ENCODE measurements around the gene CSNK1G3. TPM values are rescaled to one million over a fixed set of nuclear protein-coding genes. Genes with fewer than 3 reads are reported as not detected.
A peak's percentile ranks its signal among the peaks of the same experiment; 100 is the strongest.

The CSNK1G3 gene
- total and polyA plus RNA-seq, 2 donors (not counting 1 experiment from before 2014, with no cell fraction given) = 31.9 to 57.0 TPM

DNA sequence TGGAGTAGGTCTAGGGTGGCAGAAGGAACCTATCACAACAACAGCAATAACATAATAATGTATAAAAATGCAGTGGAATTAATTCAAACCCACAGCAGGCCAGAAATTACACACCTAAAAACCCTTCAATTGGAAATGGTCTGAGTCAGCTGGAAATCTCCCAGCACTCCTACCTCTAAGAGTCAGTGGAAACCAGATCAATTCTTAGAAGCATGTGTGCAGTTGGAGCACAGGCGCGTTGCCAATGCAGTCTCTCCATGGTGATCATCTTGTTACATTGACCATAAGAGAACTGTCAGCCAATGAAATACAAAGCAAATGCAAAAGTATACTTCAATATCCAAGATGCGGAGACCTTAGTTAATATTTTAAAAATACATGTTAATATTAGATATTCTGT is 15.1 kb upstream of the CSNK1G3 start:
- no peaks in the 10 kb centered on the region for H3K79me2 ChIP-seq (ENCODE audit: control insufficient read depth, insufficient read depth, low read length)
- peaks cover 2% of the 10 kb centered on the region for H3K4me1 ChIP-seq (ENCODE audit: control insufficient read depth, extremely low read depth, insufficient read depth, low read length)
- no peak overlapping the region for H3K4me3 ChIP-seq (replicated peaks in 1 of 4; ENCODE audit: control extremely low read depth in 1 of 4, insufficient read depth in 1 of 4, low read depth in 3 of 4, low read length in 4 of 4)
- no peaks in the 10 kb centered on the region for H3K27me3 ChIP-seq (ENCODE audit: control insufficient read depth, insufficient read depth, low read length)
- no peaks in the 10 kb centered on the region for H3K9me3 ChIP-seq (ENCODE audit: control insufficient read depth, insufficient read depth, low read depth, low read length)
- H3K36me3 ChIP-seq (ENCODE audit: control insufficient read depth, insufficient read depth, low read length) = no peaks in the 10 kb centered on the region
- H4K20me1 ChIP-seq (ENCODE audit: control insufficient read depth, extremely low read depth, insufficient read depth, low read length) = no peaks in the 10 kb centered on the region
- no peak overlapping the region for H3K4me2 ChIP-seq (ENCODE audit: extremely low read depth, insufficient read depth, low read length)
- H2AFZ ChIP-seq (ENCODE audit: low read length) = no peak overlapping the region
- no peak overlapping the region for H3K27ac ChIP-seq (ENCODE audit: insufficient read depth, low read length)
- no peak overlapping the region for H3K9ac ChIP-seq (ENCODE audit: insufficient read depth, low read length)
- DNase-seq (ENCODE audit: low read depth in 2 of 2) = peak; percentile 52 to 86
- TF ChIP-seq EZH2 (IDR thresholded peaks at IDR 0.05; ENCODE audit: low read length, missing control alignments) = no peak
- TF ChIP-seq, protein P1, sequence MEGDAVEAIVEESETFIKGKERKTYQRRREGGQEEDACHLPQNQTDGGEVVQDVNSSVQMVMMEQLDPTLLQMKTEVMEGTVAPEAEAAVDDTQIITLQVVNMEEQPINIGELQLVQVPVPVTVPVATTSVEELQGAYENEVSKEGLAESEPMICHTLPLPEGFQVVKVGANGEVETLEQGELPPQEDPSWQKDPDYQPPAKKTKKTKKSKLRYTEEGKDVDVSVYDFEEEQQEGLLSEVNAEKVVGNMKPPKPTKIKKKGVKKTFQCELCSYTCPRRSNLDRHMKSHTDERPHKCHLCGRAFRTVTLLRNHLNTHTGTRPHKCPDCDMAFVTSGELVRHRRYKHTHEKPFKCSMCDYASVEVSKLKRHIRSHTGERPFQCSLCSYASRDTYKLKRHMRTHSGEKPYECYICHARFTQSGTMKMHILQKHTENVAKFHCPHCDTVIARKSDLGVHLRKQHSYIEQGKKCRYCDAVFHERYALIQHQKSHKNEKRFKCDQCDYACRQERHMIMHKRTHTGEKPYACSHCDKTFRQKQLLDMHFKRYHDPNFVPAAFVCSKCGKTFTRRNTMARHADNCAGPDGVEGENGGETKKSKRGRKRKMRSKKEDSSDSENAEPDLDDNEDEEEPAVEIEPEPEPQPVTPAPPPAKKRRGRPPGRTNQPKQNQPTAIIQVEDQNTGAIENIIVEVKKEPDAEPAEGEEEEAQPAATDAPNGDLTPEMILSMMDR (conservative IDR thresholded peaks at IDR 0.05 in 1 of 2, IDR thresholded peaks at IDR 0.05 in 1 of 2; ENCODE audit: low read depth in 1 of 2, low read length in 2 of 2) = no peak

DNA sequence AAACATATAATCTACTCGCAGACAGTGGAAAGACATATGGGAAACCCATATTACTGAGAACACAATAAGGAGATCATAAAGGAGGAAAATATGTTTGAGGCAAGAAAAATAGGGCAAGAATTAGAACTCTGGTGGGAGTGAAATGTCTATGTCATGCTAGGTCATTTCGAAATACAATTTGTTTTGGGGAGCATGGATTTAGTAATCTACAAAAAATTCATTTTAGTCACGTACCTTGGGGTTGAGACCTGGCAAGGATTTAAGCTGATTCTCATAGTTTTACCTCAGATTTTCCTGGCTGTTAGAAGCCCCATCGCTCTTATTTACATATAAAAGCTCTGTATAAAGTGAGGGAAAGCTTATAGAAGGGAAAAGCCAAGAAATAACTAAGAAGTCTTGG is 11.5 kb upstream of the CSNK1G3 start:
- Histone ChIP-seq H3K9me3 (ENCODE audit: control insufficient read depth, insufficient read depth, low read depth, low read length) (no peaks in the 10 kb centered on the region), H2AFZ (ENCODE audit: low read length) (no peak overlapping the region), H3K4me2 (ENCODE audit: extremely low read depth, insufficient read depth, low read length) (no peak overlapping the region), H3K9ac (ENCODE audit: insufficient read depth, low read length) (no peak overlapping the region), H3K79me2 (ENCODE audit: control insufficient read depth, insufficient read depth, low read length) (no peaks in the 10 kb centered on the region), H3K4me1 (ENCODE audit: control insufficient read depth, extremely low read depth, insufficient read depth, low read length) (peaks cover 2% of the 10 kb centered on the region), H3K36me3 (ENCODE audit: control insufficient read depth, insufficient read depth, low read length) (no peaks in the 10 kb centered on the region), H4K20me1 (ENCODE audit: control insufficient read depth, extremely low read depth, insufficient read depth, low read length) (no peaks in the 10 kb centered on the region), H3K4me3 (replicated peaks in 1 of 4; ENCODE audit: control extremely low read depth in 1 of 4, insufficient read depth in 1 of 4, low read depth in 3 of 4, low read length in 4 of 4) (no peak overlapping the region), H3K27me3 (ENCODE audit: control insufficient read depth, insufficient read depth, low read length) (no peaks in the 10 kb centered on the region), H3K27ac (ENCODE audit: insufficient read depth, low read length) (no peak overlapping the region)
- TF ChIP-seq, protein P1 (conservative IDR thresholded peaks at IDR 0.05 in 1 of 2, IDR thresholded peaks at IDR 0.05 in 1 of 2; ENCODE audit: low read depth in 1 of 2, low read length in 2 of 2) = no peak
- no peak for TF ChIP-seq EZH2 (IDR thresholded peaks at IDR 0.05; ENCODE audit: low read length, missing control alignments)
- no peak for DNase-seq (ENCODE audit: low read depth in 2 of 2)

DNA sequence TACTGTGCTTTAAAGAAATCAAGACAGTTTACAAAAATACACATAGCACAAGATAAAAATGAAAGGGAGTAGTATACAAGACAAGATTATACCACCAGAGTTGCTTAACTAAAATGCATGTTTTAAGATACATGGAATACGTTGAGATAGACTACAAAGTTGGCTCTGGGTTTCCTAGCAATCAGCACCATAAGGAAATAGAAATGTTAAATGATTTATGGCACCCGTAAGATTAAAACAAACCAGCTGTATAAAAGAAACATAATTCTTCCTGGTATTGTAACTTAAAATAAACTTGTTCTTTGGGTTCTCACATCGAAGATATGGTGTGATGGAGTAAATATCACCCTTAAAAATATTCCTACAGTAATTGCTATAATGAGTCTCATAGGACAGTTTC is 9.9 kb upstream of the CSNK1G3 start:
- H3K4me1 ChIP-seq (ENCODE audit: control insufficient read depth, extremely low read depth, insufficient read depth, low read length) = no peaks in the 10 kb centered on the region
- H3K9me3 ChIP-seq (ENCODE audit: control insufficient read depth, insufficient read depth, low read depth, low read length) = no peaks in the 10 kb centered on the region
- no peaks in the 10 kb centered on the region for H4K20me1 ChIP-seq (ENCODE audit: control insufficient read depth, extremely low read depth, insufficient read depth, low read length)
- TF ChIP-seq, protein P1 (conservative IDR thresholded peaks at IDR 0.05 in 1 of 2, IDR thresholded peaks at IDR 0.05 in 1 of 2; ENCODE audit: low read depth in 1 of 2, low read length in 2 of 2) = no peak
- TF ChIP-seq EZH2 (IDR thresholded peaks at IDR 0.05; ENCODE audit: low read length, missing control alignments) = no peak
- H3K36me3 ChIP-seq (ENCODE audit: control insufficient read depth, insufficient read depth, low read length) = no peaks in the 10 kb centered on the region
- H3K79me2 ChIP-seq (ENCODE audit: control insufficient read depth, insufficient read depth, low read length) = no peaks in the 10 kb centered on the region
- H3K4me3 ChIP-seq (replicated peaks in 1 of 4; ENCODE audit: control extremely low read depth in 1 of 4, insufficient read depth in 1 of 4, low read depth in 3 of 4, low read length in 4 of 4) = no peak overlapping the region
- H3K27me3 ChIP-seq (ENCODE audit: control insufficient read depth, insufficient read depth, low read length) = no peaks in the 10 kb centered on the region
- H3K4me2 ChIP-seq (ENCODE audit: extremely low read depth, insufficient read depth, low read length) = no peak overlapping the region
- no peak overlapping the region for H3K9ac ChIP-seq (ENCODE audit: insufficient read depth, low read length)
- H2AFZ ChIP-seq (ENCODE audit: low read length) = no peak overlapping the region
- DNase-seq (ENCODE audit: low read depth in 2 of 2) = no peak
- no peak overlapping the region for H3K27ac ChIP-seq (ENCODE audit: insufficient read depth, low read length)

All from fibroblast of lung (primary cell).